DND-41 (cell line): ENCODE data around the gene AGAP4.
A peak's percentile ranks its signal among the peaks of the same experiment; 100 is the strongest.
"Not testable (repeated sequence)": the region's sequence is repeated elsewhere in the genome, so short reads cannot be mapped to it uniquely, and the experiment has no call there.

ENCODE experiments used
- ATAC-seq: fragments of 200-7000 bp; cut with Tn5 transposase; 3 replicates; pipeline ENCODE4 v1.9.1; 2021; ENCODE audit warnings: low read depth; ENCODE audit not compliant: insufficient read depth
- DNase-seq: peaks from one replicate; pipeline ENCODE4 v3.0.0-alpha.2; 2020
- H2AFZ ChIP-seq: 2 replicates; pipeline ENCODE4 v1.6.0; 2012; ENCODE audit warnings: low read depth, low read length
- H3K27ac ChIP-seq: 2 replicates; pipeline ENCODE4 v1.5.1; 2012; ENCODE audit warnings: low read length, inconsistent platforms
- H3K27me3 ChIP-seq: fragments of 200-600 bp; sonication (generic); 2 replicates; pipeline ENCODE4 v1.6.0; 2012; ENCODE audit warnings: low read length, mild to moderate bottlenecking, inconsistent platforms; ENCODE audit not compliant: insufficient read depth, poor library complexity
- H3K36me3 ChIP-seq: 2 replicates; pipeline ENCODE4 v1.5.1; 2012; ENCODE audit warnings: low read length, inconsistent platforms; ENCODE audit not compliant: insufficient read depth
- H3K4me1 ChIP-seq: 2 replicates; pipeline ENCODE4 v1.5.1; 2012; ENCODE audit warnings: mild to moderate bottlenecking, low read length; ENCODE audit not compliant: insufficient read depth
- H3K4me2 ChIP-seq: 2 replicates; pipeline ENCODE4 v1.6.0; 2012; ENCODE audit warnings: mild to moderate bottlenecking, moderate library complexity, low read length, inconsistent platforms; ENCODE audit not compliant: insufficient read depth
- H3K4me3 ChIP-seq, 2 experiments: fragments of 200-600 bp in 1 of 2; shearing (Covaris generic) in 1 of 2; 2 replicates each; pipeline ENCODE4 v1.5.1; 2012 to 2016; ENCODE audit warnings: inconsistent platforms in 2 of 2, low read length in 2 of 2, mild to moderate bottlenecking in 2 of 2, low read depth in 1 of 2, moderate library complexity in 1 of 2
- H3K79me2 ChIP-seq: 2 replicates; pipeline ENCODE4 v1.6.0; 2012; ENCODE audit warnings: low read length, inconsistent platforms; ENCODE audit not compliant: insufficient read depth
- H3K9ac ChIP-seq: 2 replicates; pipeline ENCODE4 v1.6.0; 2012; ENCODE audit warnings: low read depth, mild to moderate bottlenecking, inconsistent platforms, low read length, moderate library complexity
- H3K9me3 ChIP-seq: 2 replicates; pipeline ENCODE4 v1.5.1; 2012; ENCODE audit warnings: low read length, moderate library complexity, mild to moderate bottlenecking, inconsistent platforms; ENCODE audit not compliant: insufficient read depth, severe bottlenecking
- H4K20me1 ChIP-seq: 2 replicates; pipeline ENCODE4 v1.6.0; 2012; ENCODE audit warnings: low read length; ENCODE audit not compliant: insufficient read depth
- CTCF ChIP-seq: IDR thresholded peaks from 2 replicates; pipeline ENCODE4 v1.5.1; 2012; ENCODE audit warnings: borderline replicate concordance, low read length, moderate library complexity, mild to moderate bottlenecking; ENCODE audit not compliant: poor library complexity, severe bottlenecking; ENCODE audit errors: extremely low read depth
- EZH2 ChIP-seq: IDR thresholded peaks from 3 replicates; pipeline ENCODE4 v1.6.1; 2012; ENCODE audit warnings: borderline replicate concordance, low read depth, mild to moderate bottlenecking, moderate library complexity, low read length, inconsistent platforms; ENCODE audit not compliant: severe bottlenecking

Gene AGAP4

GRCh38 chr10:45809837-45810236 is 37.5 kb downstream of the AGAP4 start:
- Histone ChIP-seq H2AFZ (no peak overlapping the region), H3K36me3 (no peaks in the 10 kb centered on the region), H3K27me3 (no peaks in the 10 kb centered on the region), H3K9ac (no peak overlapping the region), H4K20me1 (no peaks in the 10 kb centered on the region), H3K4me2 (no peak overlapping the region), H3K4me1 (no peaks in the 10 kb centered on the region), H3K9me3 (no peaks in the 10 kb centered on the region), H3K79me2 (no peaks in the 10 kb centered on the region), H3K27ac (no peak overlapping the region), H3K4me3 (no peak overlapping the region)
- no peak for DNase-seq
- no peak for TF ChIP-seq EZH2
- no peak for TF ChIP-seq CTCF
- no peak for ATAC-seq

- not testable (repeated sequence) for H3K27ac ChIP-seq, H3K27me3 ChIP-seq, H3K9ac ChIP-seq, H3K9me3 ChIP-seq, ATAC-seq, H3K4me1 ChIP-seq, H2AFZ ChIP-seq, H4K20me1 ChIP-seq, H3K36me3 ChIP-seq, H3K79me2 ChIP-seq, H3K4me3 ChIP-seq, DNase-seq, H3K4me2 ChIP-seq
These were observed 42.3 kb downstream of the AGAP4 start for GRCh38 chr10:45804996-45805395.

GRCh38 chr10:45803060-45804010 is 44.0 kb downstream of the AGAP4 start:
- H3K27me3 ChIP-seq, H3K9me3 ChIP-seq, H3K4me3 ChIP-seq, H3K4me1 ChIP-seq, H3K9ac ChIP-seq, H4K20me1 ChIP-seq, DNase-seq, H3K27ac ChIP-seq, H2AFZ ChIP-seq, H3K4me2 ChIP-seq, H3K79me2 ChIP-seq, H3K36me3 ChIP-seq: not testable (repeated sequence)
- ATAC-seq, result peak; percentile 24; the same call in 1 of the 3 replicates

GRCh38 chr10:45794761-45795160 is 52.5 kb downstream of the AGAP4 start:
- ATAC-seq, H3K4me3 ChIP-seq: not testable (repeated sequence)

GRCh38 chr10:45790694-45791426 is 56.4 kb downstream of the AGAP4 start:
- not testable (repeated sequence) for H3K27ac ChIP-seq, H3K9ac ChIP-seq, H3K4me3 ChIP-seq, H3K4me2 ChIP-seq, H3K4me1 ChIP-seq, H3K79me2 ChIP-seq, H3K27me3 ChIP-seq, H3K9me3 ChIP-seq, H4K20me1 ChIP-seq, ATAC-seq, DNase-seq, H2AFZ ChIP-seq
- H3K36me3 ChIP-seq, result peaks cover 10% of the 10 kb centered on the region; the same call in 1 of the 2 replicates

More at GRCh38 chr10:45794761-45795160, 52.5 kb downstream of the AGAP4 start:
- H3K9ac ChIP-seq, H3K36me3 ChIP-seq, H3K79me2 ChIP-seq, DNase-seq, H3K4me1 ChIP-seq, H4K20me1 ChIP-seq, H3K27ac ChIP-seq, H3K4me2 ChIP-seq, H3K9me3 ChIP-seq, H2AFZ ChIP-seq, H3K27me3 ChIP-seq: not testable (repeated sequence)

GRCh38 chr10:45789991-45790390 is 57.3 kb downstream of the AGAP4 start:
- not testable (repeated sequence) for H3K27ac ChIP-seq, H3K9ac ChIP-seq, H3K4me1 ChIP-seq, H2AFZ ChIP-seq, H4K20me1 ChIP-seq, H3K79me2 ChIP-seq, H3K4me2 ChIP-seq, DNase-seq, ATAC-seq, H3K27me3 ChIP-seq, H3K4me3 ChIP-seq, H3K9me3 ChIP-seq
- peaks cover 13% of the 10 kb centered on the region; the same call in 1 of the 2 replicates for H3K36me3 ChIP-seq

GRCh38 chr10:45787212-45787741 is 60.0 kb downstream of the AGAP4 start:
- DNase-seq, H3K27me3 ChIP-seq, H3K4me1 ChIP-seq, H3K27ac ChIP-seq, H2AFZ ChIP-seq, H3K4me3 ChIP-seq, H3K9me3 ChIP-seq, H3K9ac ChIP-seq, H3K4me2 ChIP-seq, H4K20me1 ChIP-seq, H3K79me2 ChIP-seq: not testable (repeated sequence)
- peak; percentile 54 for ATAC-seq
- peaks cover 12% of the 10 kb centered on the region; the same call in 1 of the 2 replicates for H3K36me3 ChIP-seq
